Endothelial cell of umbilical vein (primary cell): ENCODE data around the gene RGS7. TPM values are rescaled to one million over a fixed set of nuclear protein-coding genes. Genes with fewer than 3 reads are reported as not detected.

Source experiments
- BruUV-seq: library from RNA; stranded (reverse); fragments of 400-500 nt; replicated peaks from 2 replicates; lab custom pipeline; 2021; lab: Mats Ljungman, UMichigan
- CTCF ChIA-PET: fragments of 300-600, 350-600 bp; sonication (Branson Sonifier 250); formaldehyde crosslinking; loops from one replicate; lab custom pipeline; 2021; ENCODE audit warnings: antibody characterized with exemption, inconsistent platforms; lab: Charles Lee
- POLR2A ChIA-PET: fragments of 300-600, 350-600 bp; sonication (Branson Sonifier 250); formaldehyde crosslinking; loops from one replicate; lab custom pipeline; 2021; ENCODE audit warnings: antibody characterized with exemption, inconsistent platforms; lab: Charles Lee
- DNase-seq: peaks from one replicate; pipeline ENCODE4 v3.0.0-alpha.2; 2011; ENCODE audit warnings: low read depth, low spot score
- FAIRE-seq: peaks from 2 replicates; lab custom pipeline; 2011; peaks lifted over from hg19 to GRCh38; lab: Jason Lieb, UNC
- H2AFZ ChIP-seq: 2 replicates; pipeline ENCODE4 v1.6.0; 2012; ENCODE audit warnings: low read depth, low read length, control low read depth, inconsistent platforms
- H3K27ac ChIP-seq: 2 replicates; pipeline ENCODE4 v1.5.1; 2011; ENCODE audit warnings: low read depth, mild to moderate bottlenecking, control low read depth, low read length, moderate library complexity; ENCODE audit not compliant: insufficient read depth
- H3K27me3 ChIP-seq, 2 experiments: 2 replicates each; pipeline versions ENCODE4 v1.6.0 to v1.6.1; 2011; ENCODE audit warnings: low read length in 2 of 2, mixed read lengths in 1 of 2; ENCODE audit not compliant: control insufficient read depth in 2 of 2, insufficient read depth in 2 of 2
- H3K36me3 ChIP-seq, 2 experiments: 2 replicates in 1 of 2; 3 replicates in 1 of 2; pipeline ENCODE4 v1.5.1; 2011; ENCODE audit warnings: low read length in 2 of 2, mild to moderate bottlenecking in 1 of 2, moderate library complexity in 1 of 2; ENCODE audit not compliant: control insufficient read depth in 2 of 2, insufficient read depth in 2 of 2; ENCODE audit errors: extremely low read depth in 1 of 2
- H3K4me1 ChIP-seq: 3 replicates; pipeline ENCODE4 v1.5.1; 2011; ENCODE audit warnings: mild to moderate bottlenecking, low read length; ENCODE audit not compliant: control insufficient read depth, insufficient read depth; ENCODE audit errors: extremely low read depth
- H3K4me2 ChIP-seq: 2 replicates; pipeline ENCODE4 v1.6.1; 2011; ENCODE audit warnings: low read length, control low read depth, mixed read lengths; ENCODE audit not compliant: insufficient read depth
- H3K4me3 ChIP-seq, 3 experiments: fragments of 200-600 bp in 1 of 3; sonication (generic), shearing (Covaris generic) in 1 of 3; replicated peaks in 1 of 3; 2 replicates each; pipeline ENCODE4 v1.5.1; 2011 to 2016; ENCODE audit warnings: control low read depth in 3 of 3, low read length in 3 of 3, mild to moderate bottlenecking in 2 of 3, inconsistent platforms in 1 of 3, low read depth in 1 of 3, moderate library complexity in 1 of 3; ENCODE audit not compliant: insufficient read depth in 1 of 3
- H3K79me2 ChIP-seq: 2 replicates; pipeline ENCODE4 v1.6.0; 2012; ENCODE audit warnings: low read length, inconsistent platforms; ENCODE audit not compliant: control insufficient read depth, insufficient read depth
- H3K9ac ChIP-seq: replicated peaks from 2 replicates; pipeline ENCODE3; 2011; ENCODE audit warnings: low read length, control low read depth; ENCODE audit not compliant: insufficient read depth; ENCODE audit errors: extremely low read depth
- H3K9me1 ChIP-seq: replicated peaks from 3 replicates; pipeline ENCODE4 v1.6.0; 2011; ENCODE audit warnings: mild to moderate bottlenecking, low read length; ENCODE audit not compliant: control insufficient read depth, insufficient read depth; ENCODE audit errors: extremely low read depth
- H3K9me3 ChIP-seq: replicated peaks from 2 replicates; pipeline ENCODE4 v1.5.1; 2012; ENCODE audit warnings: low read length, inconsistent platforms; ENCODE audit not compliant: control insufficient read depth, insufficient read depth
- H4K20me1 ChIP-seq: replicated peaks from 2 replicates; pipeline ENCODE3; 2011; ENCODE audit warnings: mild to moderate bottlenecking, low read length; ENCODE audit not compliant: control insufficient read depth, insufficient read depth; ENCODE audit errors: extremely low read depth
- EZH2 ChIP-seq: IDR thresholded peaks from 2 replicates; pipeline ENCODE4 v1.6.1; 2012; ENCODE audit warnings: borderline replicate concordance, low read depth, mild to moderate bottlenecking, moderate library complexity, low read length, inconsistent platforms; ENCODE audit not compliant: severe bottlenecking
- FOS ChIP-seq: IDR thresholded peaks from 2 replicates; pipeline ENCODE4 v1.6.1; 2011; ENCODE audit warnings: mild to moderate bottlenecking, low read length, moderate library complexity, borderline replicate concordance; ENCODE audit not compliant: insufficient read depth
- GATA2 ChIP-seq: IDR thresholded peaks from 2 replicates; pipeline ENCODE4 v1.7.0; 2011; ENCODE audit warnings: low read depth, mild to moderate bottlenecking, moderate library complexity, mixed read lengths, low read length; ENCODE audit not compliant: insufficient read length, insufficient read depth
- JUN ChIP-seq: IDR thresholded peaks from 2 replicates; pipeline ENCODE4 v1.6.1; 2011; ENCODE audit warnings: borderline replicate concordance, low read depth; ENCODE audit not compliant: insufficient read length, insufficient read depth
- MAX ChIP-seq: IDR thresholded peaks from 2 replicates; pipeline ENCODE4 v1.6.1; 2011; ENCODE audit not compliant: insufficient read depth, insufficient read length
- MYC ChIP-seq: IDR thresholded peaks from one replicate; pipeline ENCODE4 v1.6.1; 2011; ENCODE audit warnings: mild to moderate bottlenecking, low read depth, low read length
- POLR2A ChIP-seq: IDR thresholded peaks from 2 replicates; pipeline ENCODE4 v1.6.1; 2012; ENCODE audit warnings: low read depth, mild to moderate bottlenecking, control low read depth, low read length
- POLR2AphosphoS5 ChIP-seq: IDR thresholded peaks from 2 replicates; pipeline ENCODE4 v1.6.1; 2012; ENCODE audit warnings: low read depth, mild to moderate bottlenecking, control low read depth, low read length, moderate library complexity; ENCODE audit not compliant: insufficient read depth
- dilution Hi-C: fragments of 300-500 bp; cut with MboI; formaldehyde crosslinking; loops from one replicate; pipeline ENCODE4 v1.15.0; 2019; ENCODE audit warnings: low sequenced_read_pairs; ENCODE audit not compliant: extremely low pct_ligation_motif_present
- intact Hi-C: fragments of 100-400 bp; cut with micrococcal nuclease; formaldehyde crosslinking; loops from one replicate; pipeline ENCODE4 v1.10.0; 2022
- polyA plus RNA-seq, 4 experiments: library from polyadenylated mRNA; depleted of rRNA in 3 of 4; stranded (reverse) in 3 of 4; unstranded in 1 of 4; fragments of >200 nt; gene quantifications; 2 replicates each; pipeline versions ENCODE4 v1.2.1 to v1.2.3, GENCODE V29; 2011 to 2012; ENCODE audit warnings: missing spikeins in 1 of 4
- total RNA-seq: library from RNA; stranded (reverse); gene quantifications from 2 replicates; pipeline ENCODE4 v1.2.3, GENCODE V29; 2021
- TF ChIP-seq, protein P1 (sequence below), 2 donors: IDR thresholded peaks; 1 replicate in 1 of 2; 2 replicates in 1 of 2; pipeline ENCODE4 v1.5.1; 2011; ENCODE audit warnings: low read length in 2 of 2, mild to moderate bottlenecking in 2 of 2, moderate library complexity in 2 of 2, control low read depth in 1 of 2, inconsistent platforms in 1 of 2, low read depth in 1 of 2; ENCODE audit not compliant: insufficient read depth in 1 of 2; ENCODE audit errors: extremely low read depth in 1 of 2

RGS7 gene
- total and polyA plus RNA-seq, 2 donors (not counting 3 experiments of a cell fraction or from before 2014, with no cell fraction given), result 0.43 to 0.44 TPM

DNA sequence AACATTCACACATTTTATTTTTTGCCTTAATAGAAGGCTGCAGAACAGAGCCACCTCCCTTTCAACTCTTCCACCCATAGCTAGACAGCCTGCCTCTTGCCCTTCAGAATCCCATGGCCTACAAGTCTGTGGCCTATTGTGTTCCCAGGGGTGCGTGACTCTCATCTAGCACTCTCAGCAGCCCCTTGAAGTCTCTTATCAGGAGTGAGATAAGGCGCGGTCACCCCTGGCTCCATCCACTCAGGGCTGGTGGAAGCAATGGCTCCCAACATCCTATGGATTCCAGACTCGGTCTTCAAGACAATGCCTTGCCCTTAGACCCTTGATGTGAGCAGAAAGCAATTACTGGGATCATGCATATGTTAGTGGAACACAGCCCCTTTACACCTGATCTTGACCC is 480.9 kb downstream of the RGS7 start:
- Histone ChIP-seq H3K27ac (no peak overlapping the region), H3K79me2 (no peaks in the 10 kb centered on the region), H3K9ac (no peak overlapping the region), H3K4me2 (no peak overlapping the region), H3K27me3 (no peaks in the 10 kb centered on the region), H3K9me1 (no peaks in the 10 kb centered on the region), H4K20me1 (no peaks in the 10 kb centered on the region), H2AFZ (no peak overlapping the region), H3K9me3 (no peaks in the 10 kb centered on the region), H3K4me3 (no peak overlapping the region), H3K4me1 (peaks cover 13% of the 10 kb centered on the region), H3K36me3 (no peaks in the 10 kb centered on the region)
- FAIRE-seq (no peak), DNase-seq (no peak)
- intact Hi-C loops, result no loop called here
- CTCF ChIA-PET, result no interaction called here
- dilution Hi-C loops, result no loop called here
- BruUV-seq, result no TSS peak
- TF ChIP-seq FOS (no peak), POLR2A (no peak), JUN (no peak), GATA2 (no peak), EZH2 (no peak), MYC (no peak), POLR2AphosphoS5 (no peak), MAX (no peak)
- TF ChIP-seq, protein P1, sequence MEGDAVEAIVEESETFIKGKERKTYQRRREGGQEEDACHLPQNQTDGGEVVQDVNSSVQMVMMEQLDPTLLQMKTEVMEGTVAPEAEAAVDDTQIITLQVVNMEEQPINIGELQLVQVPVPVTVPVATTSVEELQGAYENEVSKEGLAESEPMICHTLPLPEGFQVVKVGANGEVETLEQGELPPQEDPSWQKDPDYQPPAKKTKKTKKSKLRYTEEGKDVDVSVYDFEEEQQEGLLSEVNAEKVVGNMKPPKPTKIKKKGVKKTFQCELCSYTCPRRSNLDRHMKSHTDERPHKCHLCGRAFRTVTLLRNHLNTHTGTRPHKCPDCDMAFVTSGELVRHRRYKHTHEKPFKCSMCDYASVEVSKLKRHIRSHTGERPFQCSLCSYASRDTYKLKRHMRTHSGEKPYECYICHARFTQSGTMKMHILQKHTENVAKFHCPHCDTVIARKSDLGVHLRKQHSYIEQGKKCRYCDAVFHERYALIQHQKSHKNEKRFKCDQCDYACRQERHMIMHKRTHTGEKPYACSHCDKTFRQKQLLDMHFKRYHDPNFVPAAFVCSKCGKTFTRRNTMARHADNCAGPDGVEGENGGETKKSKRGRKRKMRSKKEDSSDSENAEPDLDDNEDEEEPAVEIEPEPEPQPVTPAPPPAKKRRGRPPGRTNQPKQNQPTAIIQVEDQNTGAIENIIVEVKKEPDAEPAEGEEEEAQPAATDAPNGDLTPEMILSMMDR (IDR thresholded peaks at IDR 0.05; ENCODE audit: extremely low read depth in 1 of 2, insufficient read depth in 1 of 2, low read depth in 1 of 2, low read length in 2 of 2), result no peak
- POLR2A ChIA-PET, result no interaction called here
